Astrocyte (in vitro differentiated cells and primary cell): ENCODE results near the gene CPB2. TPM values are rescaled to one million over a fixed set of nuclear protein-coding genes. Genes with fewer than 3 reads are reported as not detected.

ENCODE experiments used
- DNase-seq: peaks from one replicate; pipeline ENCODE4 v3.0.0-alpha.2; 2010; ENCODE audit warnings: low read depth
- FAIRE-seq: peaks from 2 replicates; lab custom pipeline; 2011; peaks lifted over from hg19 to GRCh38; lab: Jason Lieb, UNC
- H2AFZ ChIP-seq: 2 replicates; pipeline ENCODE4 v1.6.0; 2012; ENCODE audit warnings: low read depth, low read length, inconsistent platforms
- H3K27ac ChIP-seq: 2 replicates; pipeline ENCODE4 v1.5.1; 2011; ENCODE audit warnings: low read depth, low read length, inconsistent platforms
- H3K27me3 ChIP-seq: 2 replicates; pipeline ENCODE4 v1.6.0; 2011; ENCODE audit warnings: low read length, inconsistent platforms; ENCODE audit not compliant: insufficient read depth
- H3K36me3 ChIP-seq: 2 replicates; pipeline ENCODE4 v1.5.1; 2011; ENCODE audit warnings: low read length, inconsistent platforms; ENCODE audit not compliant: insufficient read depth
- H3K4me1 ChIP-seq: 2 replicates; pipeline ENCODE4 v1.5.1; 2011; ENCODE audit warnings: low read length, inconsistent platforms; ENCODE audit not compliant: insufficient read depth
- H3K4me2 ChIP-seq: 2 replicates; pipeline ENCODE4 v1.6.0; 2012; ENCODE audit warnings: low read length, inconsistent platforms
- H3K4me3 ChIP-seq: 2 replicates; pipeline ENCODE4 v1.5.1; 2011; ENCODE audit warnings: low read depth, mild to moderate bottlenecking, low read length, inconsistent platforms; ENCODE audit not compliant: insufficient read depth
- H3K79me2 ChIP-seq: 2 replicates; pipeline ENCODE4 v1.6.0; 2012; ENCODE audit warnings: mild to moderate bottlenecking, low read length, inconsistent platforms; ENCODE audit not compliant: insufficient read depth
- H3K9ac ChIP-seq: 2 replicates; pipeline ENCODE4 v1.6.0; 2012; ENCODE audit warnings: mild to moderate bottlenecking, low read length, inconsistent platforms
- H3K9me3 ChIP-seq: 2 replicates; pipeline ENCODE4 v1.5.1; 2012; ENCODE audit warnings: low read depth, mild to moderate bottlenecking, low read length, inconsistent platforms; ENCODE audit not compliant: insufficient read depth
- H4K20me1 ChIP-seq: 2 replicates; pipeline ENCODE4 v1.6.0; 2012; ENCODE audit warnings: low read length, inconsistent platforms; ENCODE audit not compliant: insufficient read depth
- H3K27ac Mint-ChIP-seq: one replicate; pipeline ENCODE4 v1.8.0; 2021; ENCODE audit warnings: mild to moderate bottlenecking, mixed read lengths; ENCODE audit not compliant: unreplicated experiment
- H3K27me3 Mint-ChIP-seq: one replicate; pipeline ENCODE4 v1.8.0; 2021; ENCODE audit warnings: low read depth, mixed read lengths; ENCODE audit not compliant: unreplicated experiment
- H3K36me3 Mint-ChIP-seq: one replicate; pipeline ENCODE4 v1.8.0; 2021; ENCODE audit warnings: low read depth, mixed read lengths; ENCODE audit not compliant: unreplicated experiment
- H3K4me1 Mint-ChIP-seq: one replicate; pipeline ENCODE4 v1.8.0; 2021; ENCODE audit warnings: low read depth, mixed read lengths; ENCODE audit not compliant: unreplicated experiment
- H3K4me3 Mint-ChIP-seq: one replicate; pipeline ENCODE4 v1.8.0; 2021; ENCODE audit warnings: mild to moderate bottlenecking, moderate library complexity, mixed read lengths; ENCODE audit not compliant: unreplicated experiment
- H3K9me3 Mint-ChIP-seq: one replicate; pipeline ENCODE4 v1.8.0; 2021; ENCODE audit warnings: mild to moderate bottlenecking, mixed read lengths; ENCODE audit not compliant: unreplicated experiment
- EZH2 ChIP-seq: IDR thresholded peaks from 2 replicates; pipeline ENCODE4 v1.6.1; 2012; ENCODE audit warnings: mild to moderate bottlenecking, low read length, inconsistent platforms; ENCODE audit not compliant: insufficient read depth
- total RNA-seq: library from RNA; stranded (reverse); gene quantifications from 2 replicates; pipeline ENCODE4 v1.2.1, GENCODE V29; 2021
- TF ChIP-seq, protein P1 (sequence below): IDR thresholded peaks from 2 replicates; pipeline ENCODE4 v1.5.1; 2011; ENCODE audit warnings: low read depth, mild to moderate bottlenecking, inconsistent platforms, low read length, moderate library complexity; ENCODE audit not compliant: insufficient read depth

The CPB2 gene
- total RNA-seq, 1 donor from 2014 or later: not detected

DNA sequence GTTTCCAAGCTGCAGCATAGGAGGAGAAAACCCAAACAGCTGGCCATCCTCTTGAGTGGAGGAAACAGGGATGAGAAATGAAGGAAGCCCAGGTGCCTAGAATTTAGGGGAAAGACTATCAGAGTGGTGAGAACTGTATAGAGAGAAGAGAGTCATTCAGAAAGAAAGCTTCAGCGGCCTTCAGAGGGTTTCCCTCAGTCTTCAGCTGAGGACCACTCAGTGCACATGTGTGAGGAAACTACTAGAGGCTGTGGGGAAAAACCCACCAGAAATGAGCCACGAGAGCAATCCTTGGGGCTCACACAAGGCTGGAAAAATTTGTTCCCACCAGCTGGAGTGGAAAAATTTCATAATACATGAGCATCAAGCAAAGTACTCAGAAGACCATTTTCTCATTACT lies 35.2 kb upstream of the CPB2 start:
- H3K79me2 ChIP-seq: no peaks in the 10 kb centered on the region
- H3K27me3 Mint-ChIP-seq: no peaks in the 10 kb centered on the region
- H3K27ac ChIP-seq: no peak overlapping the region
- TF ChIP-seq EZH2: no peak
- TF ChIP-seq, protein P1, sequence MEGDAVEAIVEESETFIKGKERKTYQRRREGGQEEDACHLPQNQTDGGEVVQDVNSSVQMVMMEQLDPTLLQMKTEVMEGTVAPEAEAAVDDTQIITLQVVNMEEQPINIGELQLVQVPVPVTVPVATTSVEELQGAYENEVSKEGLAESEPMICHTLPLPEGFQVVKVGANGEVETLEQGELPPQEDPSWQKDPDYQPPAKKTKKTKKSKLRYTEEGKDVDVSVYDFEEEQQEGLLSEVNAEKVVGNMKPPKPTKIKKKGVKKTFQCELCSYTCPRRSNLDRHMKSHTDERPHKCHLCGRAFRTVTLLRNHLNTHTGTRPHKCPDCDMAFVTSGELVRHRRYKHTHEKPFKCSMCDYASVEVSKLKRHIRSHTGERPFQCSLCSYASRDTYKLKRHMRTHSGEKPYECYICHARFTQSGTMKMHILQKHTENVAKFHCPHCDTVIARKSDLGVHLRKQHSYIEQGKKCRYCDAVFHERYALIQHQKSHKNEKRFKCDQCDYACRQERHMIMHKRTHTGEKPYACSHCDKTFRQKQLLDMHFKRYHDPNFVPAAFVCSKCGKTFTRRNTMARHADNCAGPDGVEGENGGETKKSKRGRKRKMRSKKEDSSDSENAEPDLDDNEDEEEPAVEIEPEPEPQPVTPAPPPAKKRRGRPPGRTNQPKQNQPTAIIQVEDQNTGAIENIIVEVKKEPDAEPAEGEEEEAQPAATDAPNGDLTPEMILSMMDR: no peak
- DNase-seq (no peak), FAIRE-seq (no peak)
- H3K27ac Mint-ChIP-seq: no peak overlapping the region
- no peak overlapping the region for H3K9ac ChIP-seq
- no peaks in the 10 kb centered on the region for H3K27me3 ChIP-seq
- no peaks in the 10 kb centered on the region for H3K9me3 Mint-ChIP-seq
- no peaks in the 10 kb centered on the region for H3K9me3 ChIP-seq
- H3K4me1 ChIP-seq: no peaks in the 10 kb centered on the region
- no peaks in the 10 kb centered on the region for H4K20me1 ChIP-seq
- H3K4me3 Mint-ChIP-seq: no peak overlapping the region
- no peaks in the 10 kb centered on the region for H3K36me3 ChIP-seq
- H3K4me2 ChIP-seq: no peak overlapping the region
- peaks cover 4% of the 10 kb centered on the region for H3K4me1 Mint-ChIP-seq
- H3K4me3 ChIP-seq: no peak overlapping the region
- no peaks in the 10 kb centered on the region for H3K36me3 Mint-ChIP-seq
- H2AFZ ChIP-seq: no peak overlapping the region

- TF ChIP-seq, protein P1: no peak
- TF ChIP-seq EZH2: no peak
- Histone ChIP-seq H2AFZ (no peak overlapping the region), H4K20me1 (no peaks in the 10 kb centered on the region), H3K9me3 (no peaks in the 10 kb centered on the region), H3K4me2 (no peak overlapping the region), H3K27me3 (no peaks in the 10 kb centered on the region), H3K4me1 (no peaks in the 10 kb centered on the region), H3K36me3 (no peaks in the 10 kb centered on the region), H3K79me2 (no peaks in the 10 kb centered on the region), H3K9ac (no peak overlapping the region), H3K27ac (no peak overlapping the region), H3K4me3 (no peak overlapping the region)
- Mint-ChIP-seq H3K36me3 (no peaks in the 10 kb centered on the region), H3K27ac (no peak overlapping the region), H3K27me3 (no peaks in the 10 kb centered on the region), H3K9me3 (no peaks in the 10 kb centered on the region), H3K4me3 (no peak overlapping the region), H3K4me1 (peaks cover 5% of the 10 kb centered on the region)
- FAIRE-seq: no peak
- no peak for DNase-seq
Measured at GRCh38 chr13:46137627-46138317, 32.9 kb upstream of the CPB2 start.

GRCh38 chr13:46136688-46137087 lies 31.9 kb upstream of the CPB2 start:
- Histone ChIP-seq H3K4me1 (no peaks in the 10 kb centered on the region), H3K27ac (no peak overlapping the region), H3K4me3 (no peak overlapping the region), H3K9ac (no peak overlapping the region), H4K20me1 (no peaks in the 10 kb centered on the region), H2AFZ (no peak overlapping the region), H3K79me2 (no peaks in the 10 kb centered on the region), H3K27me3 (no peaks in the 10 kb centered on the region), H3K4me2 (no peak overlapping the region), H3K36me3 (no peaks in the 10 kb centered on the region), H3K9me3 (no peaks in the 10 kb centered on the region)
- H3K4me3 Mint-ChIP-seq: no peak overlapping the region
- H3K9me3 Mint-ChIP-seq: no peaks in the 10 kb centered on the region
- FAIRE-seq (no peak), DNase-seq (no peak)
- peaks cover 5% of the 10 kb centered on the region for H3K4me1 Mint-ChIP-seq
- no peaks in the 10 kb centered on the region for H3K27me3 Mint-ChIP-seq
- H3K36me3 Mint-ChIP-seq: no peaks in the 10 kb centered on the region
- no peak overlapping the region for H3K27ac Mint-ChIP-seq
- TF ChIP-seq, protein P1: no peak
- no peak for TF ChIP-seq EZH2
